WTC11 (cell line): ENCODE data around the gene TCHH. TPM values are rescaled to one million over a fixed set of nuclear protein-coding genes. Genes with fewer than 3 reads are reported as not detected.
A peak's percentile ranks its signal among the peaks of the same experiment; 100 is the strongest.
"Not testable (repeated sequence)": the region's sequence is repeated elsewhere in the genome, so short reads cannot be mapped to it uniquely, and the experiment has no call there.

Experiments
- ATAC-seq: fragments of 200-7000 bp; cut with Tn5 transposase; 2 replicates; pipeline ENCODE4 v1.10.0; 2021; ENCODE audit warnings: mild to moderate bottlenecking, moderate library complexity
- CTCF ChIA-PET: fragments of 300-600 bp; sonication (Branson Sonifier 250); formaldehyde crosslinking; loops from one replicate; lab custom pipeline; 2021; ENCODE audit warnings: antibody characterized with exemption; lab: Charles Lee
- POLR2A ChIA-PET: fragments of 350-600 bp; sonication (Branson Sonifier 250); formaldehyde crosslinking; loops from one replicate; lab custom pipeline; 2021; ENCODE audit warnings: antibody characterized with exemption; lab: Charles Lee
- DNase-seq: peaks from one replicate; pipeline ENCODE4 v3.0.0; 2021; ENCODE audit warnings: low spot score
- H3K27ac Mint-ChIP-seq: 2 replicates; pipeline ENCODE4 v1.8.0; 2021; ENCODE audit warnings: mixed read lengths
- H3K27me3 Mint-ChIP-seq: 2 replicates; pipeline ENCODE4 v1.8.0; 2021; ENCODE audit warnings: low read depth, mild to moderate bottlenecking, moderate library complexity, mixed read lengths
- H3K36me3 Mint-ChIP-seq: 2 replicates; pipeline ENCODE4 v1.8.0; 2021; ENCODE audit warnings: mixed read lengths
- H3K4me1 Mint-ChIP-seq: 2 replicates; pipeline ENCODE4 v1.8.0; 2022; ENCODE audit warnings: mixed read lengths
- H3K4me3 Mint-ChIP-seq: 2 replicates; pipeline ENCODE4 v1.8.0; 2021; ENCODE audit warnings: mild to moderate bottlenecking, moderate library complexity, mixed read lengths
- H3K9me3 Mint-ChIP-seq: 2 replicates; pipeline ENCODE4 v1.8.0; 2021; ENCODE audit warnings: mixed read lengths
- KAT7 ChIP-seq: sonication (generic); formaldehyde crosslinking; IDR thresholded peaks from 2 replicates; pipeline ENCODE4 v1.8.1; 2023; ENCODE audit warnings: missing genetic modification reagents, mild to moderate bottlenecking, borderline replicate concordance
- MYBL2 ChIP-seq: sonication (generic); formaldehyde crosslinking; IDR thresholded peaks from 2 replicates; pipeline ENCODE4 v1.8.1; 2023; ENCODE audit warnings: mild to moderate bottlenecking, moderate library complexity, missing genetic modification reagents
- SMAD4 ChIP-seq: sonication (generic); formaldehyde crosslinking; IDR thresholded peaks from 2 replicates; pipeline ENCODE4 v1.8.0; 2022; ENCODE audit warnings: mild to moderate bottlenecking, missing genetic modification reagents
- TP53 ChIP-seq: sonication (generic); formaldehyde crosslinking; IDR thresholded peaks from 2 replicates; pipeline ENCODE4 v1.8.1; 2023; ENCODE audit warnings: mild to moderate bottlenecking, missing genetic modification reagents
- ZBTB21 ChIP-seq: sonication (generic); formaldehyde crosslinking; IDR thresholded peaks from 2 replicates; pipeline ENCODE4 v1.8.1; 2023; ENCODE audit warnings: mild to moderate bottlenecking, missing genetic modification reagents, borderline replicate concordance
- ZNF219 ChIP-seq: sonication (generic); formaldehyde crosslinking; IDR thresholded peaks from 2 replicates; pipeline ENCODE4 v1.8.0; 2023; ENCODE audit warnings: missing genetic modification reagents, mild to moderate bottlenecking, borderline replicate concordance
- ZNF416 ChIP-seq: fragments of 250-450 bp; sonication (Bioruptor Pico); IDR thresholded peaks from 2 replicates; pipeline ENCODE4 v1.9.0; 2021; ENCODE audit warnings: mild to moderate bottlenecking, inconsistent platforms
- ZNF423 ChIP-seq: fragments of 250-450 bp; sonication (Bioruptor Pico); IDR thresholded peaks from 2 replicates; pipeline ENCODE4 v2.1.2; 2022; ENCODE audit warnings: mild to moderate bottlenecking, moderate library complexity
- total RNA-seq: library from RNA; stranded (reverse); gene quantifications from 3 replicates; pipeline ENCODE4 v1.2.3, GENCODE V29; 2021
- TF ChIP-seq, protein P1 (sequence below): sonication (generic); formaldehyde crosslinking; IDR thresholded peaks from 2 replicates; pipeline ENCODE4 v1.8.1; 2022; ENCODE audit warnings: missing genetic modification reagents, borderline replicate concordance
- TF ChIP-seq, protein P2 (sequence below): sonication (generic); formaldehyde crosslinking; IDR thresholded peaks from 2 replicates; pipeline ENCODE4 v1.8.1; 2023; ENCODE audit warnings: mild to moderate bottlenecking, missing genetic modification reagents
- TF ChIP-seq, protein P3 (sequence below): sonication (generic); formaldehyde crosslinking; IDR thresholded peaks from 2 replicates; pipeline ENCODE4 v1.8.0; 2023; ENCODE audit warnings: mild to moderate bottlenecking, missing genetic modification reagents

The TCHH gene
- total RNA-seq, 1 experiment from 2014 or later, result 0.04 TPM

DNA sequence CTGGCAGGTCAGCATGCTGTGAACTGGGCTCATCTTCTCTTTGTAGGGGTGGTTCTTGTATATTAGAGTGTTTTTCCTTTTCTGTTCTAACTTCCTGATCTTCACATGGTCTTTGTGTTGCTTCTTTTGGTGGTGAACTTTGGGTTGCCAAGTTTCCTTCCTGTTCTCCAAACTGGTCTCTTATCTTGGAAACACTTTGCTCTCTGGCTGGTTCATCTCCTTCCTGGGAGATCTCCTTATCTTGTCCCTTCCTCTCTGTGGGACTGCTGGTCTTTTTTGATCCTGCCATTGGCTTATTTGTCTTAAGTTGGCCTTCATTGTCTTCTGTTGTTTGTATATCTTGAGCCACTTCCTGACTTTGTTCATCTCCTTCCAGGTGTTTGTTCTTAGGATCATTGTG, 28.5 kb downstream of the TCHH start (continued):
- TF ChIP-seq ZNF416 (CRISPR knock-in tag) (no peak), ZNF423 (no peak)

DNA sequence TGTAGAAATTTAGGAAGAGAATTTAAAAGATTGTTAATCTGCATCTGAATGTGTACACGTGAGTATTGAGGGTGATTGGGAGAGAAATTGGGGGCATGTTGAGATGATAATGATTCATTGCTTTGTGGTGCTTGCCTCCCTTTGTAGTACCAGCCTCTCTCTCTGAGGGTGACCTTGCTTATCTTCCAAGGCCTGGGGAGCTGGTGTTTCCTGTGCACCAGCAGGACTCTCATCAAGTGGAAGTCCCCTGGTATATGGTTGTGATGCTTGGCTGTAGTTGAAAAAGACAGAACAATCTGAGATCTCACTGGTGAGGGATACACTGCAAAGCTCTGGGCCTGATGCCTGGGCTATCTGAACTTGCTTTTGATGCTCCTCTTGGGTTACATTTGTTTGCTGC, 30.4 kb downstream of the TCHH start:
- Mint-ChIP-seq H3K27me3 (peaks cover 17% of the 10 kb centered on the region), H3K4me3 (no peak overlapping the region), H3K27ac (no peak overlapping the region), H3K4me1 (no peaks in the 10 kb centered on the region), H3K9me3 (peaks cover 32% of the 10 kb centered on the region), H3K36me3 (no peaks in the 10 kb centered on the region)
- ATAC-seq (peak; percentile 61), DNase-seq (no peak)
- TF ChIP-seq, protein P1, sequence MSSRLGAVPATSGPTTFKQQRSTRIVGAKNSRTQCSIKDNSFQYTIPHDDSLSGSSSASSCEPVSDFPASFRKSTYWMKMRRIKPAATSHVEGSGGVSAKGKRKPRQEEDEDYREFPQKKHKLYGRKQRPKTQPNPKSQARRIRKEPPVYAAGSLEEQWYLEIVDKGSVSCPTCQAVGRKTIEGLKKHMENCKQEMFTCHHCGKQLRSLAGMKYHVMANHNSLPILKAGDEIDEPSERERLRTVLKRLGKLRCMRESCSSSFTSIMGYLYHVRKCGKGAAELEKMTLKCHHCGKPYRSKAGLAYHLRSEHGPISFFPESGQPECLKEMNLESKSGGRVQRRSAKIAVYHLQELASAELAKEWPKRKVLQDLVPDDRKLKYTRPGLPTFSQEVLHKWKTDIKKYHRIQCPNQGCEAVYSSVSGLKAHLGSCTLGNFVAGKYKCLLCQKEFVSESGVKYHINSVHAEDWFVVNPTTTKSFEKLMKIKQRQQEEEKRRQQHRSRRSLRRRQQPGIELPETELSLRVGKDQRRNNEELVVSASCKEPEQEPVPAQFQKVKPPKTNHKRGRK (CRISPR knock-in tag), result no peak
- TF ChIP-seq SMAD4 (CRISPR knock-in tag) (no peak), ZNF219 (CRISPR knock-in tag) (no peak), ZBTB21 (CRISPR knock-in tag) (no peak)
- ChIA-PET CTCF (interaction anchor here (1.1 kb wide), 1 partner anchor 23 kb away, joined by 4 read pairs; no protein-coding TSS in a partner anchor), POLR2A (no interaction called here)

DNA sequence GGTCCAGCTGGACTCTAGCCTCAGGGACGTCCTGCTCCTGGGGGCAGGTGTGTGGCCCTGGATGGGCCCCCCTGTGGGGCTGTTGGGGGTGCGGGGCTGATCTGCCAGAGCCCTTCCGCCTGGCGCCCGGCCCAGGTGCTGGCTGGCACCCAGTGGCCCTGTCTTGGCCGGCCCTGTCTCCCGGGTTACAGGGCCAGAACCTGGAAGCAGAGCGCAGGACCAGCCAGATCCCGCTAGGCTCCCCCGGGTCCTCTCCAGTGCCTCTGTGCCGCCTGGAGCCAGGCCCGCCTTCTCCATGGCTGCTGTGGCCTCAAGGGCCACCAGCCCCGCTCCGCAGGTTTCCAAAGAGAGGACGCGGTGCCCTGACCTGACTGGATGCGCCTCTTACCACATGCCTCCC, 34.2 kb downstream of the TCHH start:
- DNase-seq, H3K4me3 Mint-ChIP-seq, ATAC-seq, H3K4me1 Mint-ChIP-seq, H3K36me3 Mint-ChIP-seq, H3K27ac Mint-ChIP-seq, CTCF ChIA-PET, POLR2A ChIA-PET: not testable (repeated sequence)
- Mint-ChIP-seq H3K27me3 (peaks cover 20% of the 10 kb centered on the region), H3K9me3 (peaks cover 37% of the 10 kb centered on the region)

DNA sequence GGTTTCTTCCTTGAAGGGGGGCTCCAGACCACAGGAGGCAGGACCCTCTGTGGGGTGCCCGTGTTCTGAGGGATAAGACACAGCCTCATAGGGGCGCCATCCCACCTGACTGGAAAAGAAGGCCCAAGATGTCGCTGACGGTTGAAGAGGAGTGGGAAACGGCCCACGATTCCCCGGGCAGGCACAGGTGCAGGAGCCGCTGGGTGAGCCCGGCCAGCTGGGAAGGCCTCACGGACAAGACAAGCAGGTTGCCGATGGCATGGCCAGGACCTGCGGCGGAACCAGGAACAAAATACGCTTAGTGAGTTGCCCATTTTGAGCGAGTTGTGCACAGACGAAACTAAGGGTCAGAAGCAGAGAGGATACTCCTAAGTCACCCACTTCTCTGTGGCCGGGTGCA, 34.8 kb downstream of the TCHH start:
- H3K9me3 Mint-ChIP-seq, result peaks cover 42% of the 10 kb centered on the region
- POLR2A ChIA-PET, result not testable (repeated sequence)

DNA sequence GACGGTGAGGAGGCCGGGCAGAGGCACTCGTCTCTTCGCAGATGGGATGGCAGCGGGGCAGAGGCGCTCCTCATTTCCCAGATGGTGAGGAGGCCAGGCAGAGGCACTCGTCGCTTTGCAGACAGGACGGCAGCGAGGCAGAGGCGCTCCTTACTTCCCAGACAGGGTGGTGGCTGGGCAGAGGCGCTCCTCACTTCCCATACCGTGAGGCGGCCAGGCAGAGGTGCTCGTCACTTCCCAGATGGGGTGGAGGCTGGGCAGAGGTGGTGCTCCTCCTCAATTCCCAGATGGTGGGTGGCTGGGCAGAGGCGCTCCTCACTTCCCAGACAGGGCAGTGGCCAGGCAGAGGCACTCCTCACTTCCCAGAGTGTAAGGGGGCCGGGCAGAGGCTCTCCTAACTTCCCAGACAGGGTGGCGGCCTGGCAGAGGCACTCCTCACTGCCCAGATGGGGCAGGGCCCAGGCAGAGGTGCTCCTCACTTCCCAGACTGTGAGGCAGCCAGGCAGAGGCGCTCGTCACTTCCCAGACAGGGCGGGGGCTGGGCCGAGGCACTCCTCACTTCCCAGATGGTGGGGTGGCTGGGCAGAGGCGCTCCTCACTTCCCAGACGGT, 36.3 kb downstream of the TCHH start:
- Mint-ChIP-seq H3K27me3 (peaks cover 20% of the 10 kb centered on the region), H3K4me3 (no peak overlapping the region)
- DNase-seq, result no peak
- no peak for TF ChIP-seq MYBL2 (CRISPR knock-in tag)
- TF ChIP-seq, all 79 proteins: peak for 0
- H3K4me1 Mint-ChIP-seq, result no peaks in the 10 kb centered on the region
- H3K36me3 Mint-ChIP-seq, result 0 out of 2 replicates have a peak, but pooled peaks cover 6% of the 10 kb centered on the region
- H3K27ac Mint-ChIP-seq, result no peak overlapping the region
- ChIA-PET CTCF (no interaction called here), POLR2A (no interaction called here)
- H3K9me3 Mint-ChIP-seq, result peaks cover 50% of the 10 kb centered on the region
- ATAC-seq, result no peak

More for the DNA sequence above, 34.8 kb downstream of the TCHH start:
- H3K36me3 Mint-ChIP-seq, H3K4me3 Mint-ChIP-seq, DNase-seq, ATAC-seq, H3K27ac Mint-ChIP-seq, CTCF ChIA-PET, H3K4me1 Mint-ChIP-seq: not testable (repeated sequence)
- peaks cover 20% of the 10 kb centered on the region for H3K27me3 Mint-ChIP-seq

DNA sequence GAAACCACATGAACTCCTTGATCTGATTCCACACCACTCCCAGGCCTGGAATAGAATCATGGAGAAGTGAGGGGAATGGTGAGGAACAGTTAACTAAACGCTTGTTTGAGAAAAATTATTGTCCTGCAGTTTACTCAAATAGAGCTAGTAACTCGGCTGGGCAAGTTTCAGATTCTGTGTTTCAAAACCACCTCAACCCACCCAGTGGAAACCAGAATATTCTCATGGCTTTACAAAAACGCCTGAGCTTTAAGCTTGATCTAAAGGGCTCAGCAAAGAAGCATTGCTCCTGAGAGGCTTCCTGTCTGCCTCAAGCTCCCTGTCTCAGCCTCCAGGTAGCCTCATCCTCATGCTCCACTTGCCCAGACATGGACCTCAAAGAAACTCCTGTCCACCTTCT, 42.9 kb downstream of the TCHH start:
- peaks cover 15% of the 10 kb centered on the region for H3K4me1 Mint-ChIP-seq
- H3K36me3 Mint-ChIP-seq, result 0 out of 2 replicates have a peak, but pooled peaks cover 3% of the 10 kb centered on the region
- peaks cover 10% of the 10 kb centered on the region for H3K27me3 Mint-ChIP-seq
- H3K27ac Mint-ChIP-seq, result no peak overlapping the region
- no peak for ATAC-seq
- peaks cover 50% of the 10 kb centered on the region for H3K9me3 Mint-ChIP-seq
- TF ChIP-seq TP53 (CRISPR knock-in tag) (no peak), KAT7 (CRISPR knock-in tag) (no peak)
- TF ChIP-seq, protein P2, sequence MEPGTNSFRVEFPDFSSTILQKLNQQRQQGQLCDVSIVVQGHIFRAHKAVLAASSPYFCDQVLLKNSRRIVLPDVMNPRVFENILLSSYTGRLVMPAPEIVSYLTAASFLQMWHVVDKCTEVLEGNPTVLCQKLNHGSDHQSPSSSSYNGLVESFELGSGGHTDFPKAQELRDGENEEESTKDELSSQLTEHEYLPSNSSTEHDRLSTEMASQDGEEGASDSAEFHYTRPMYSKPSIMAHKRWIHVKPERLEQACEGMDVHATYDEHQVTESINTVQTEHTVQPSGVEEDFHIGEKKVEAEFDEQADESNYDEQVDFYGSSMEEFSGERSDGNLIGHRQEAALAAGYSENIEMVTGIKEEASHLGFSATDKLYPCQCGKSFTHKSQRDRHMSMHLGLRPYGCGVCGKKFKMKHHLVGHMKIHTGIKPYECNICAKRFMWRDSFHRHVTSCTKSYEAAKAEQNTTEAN (CRISPR knock-in tag), result no peak
- TF ChIP-seq, protein P3, sequence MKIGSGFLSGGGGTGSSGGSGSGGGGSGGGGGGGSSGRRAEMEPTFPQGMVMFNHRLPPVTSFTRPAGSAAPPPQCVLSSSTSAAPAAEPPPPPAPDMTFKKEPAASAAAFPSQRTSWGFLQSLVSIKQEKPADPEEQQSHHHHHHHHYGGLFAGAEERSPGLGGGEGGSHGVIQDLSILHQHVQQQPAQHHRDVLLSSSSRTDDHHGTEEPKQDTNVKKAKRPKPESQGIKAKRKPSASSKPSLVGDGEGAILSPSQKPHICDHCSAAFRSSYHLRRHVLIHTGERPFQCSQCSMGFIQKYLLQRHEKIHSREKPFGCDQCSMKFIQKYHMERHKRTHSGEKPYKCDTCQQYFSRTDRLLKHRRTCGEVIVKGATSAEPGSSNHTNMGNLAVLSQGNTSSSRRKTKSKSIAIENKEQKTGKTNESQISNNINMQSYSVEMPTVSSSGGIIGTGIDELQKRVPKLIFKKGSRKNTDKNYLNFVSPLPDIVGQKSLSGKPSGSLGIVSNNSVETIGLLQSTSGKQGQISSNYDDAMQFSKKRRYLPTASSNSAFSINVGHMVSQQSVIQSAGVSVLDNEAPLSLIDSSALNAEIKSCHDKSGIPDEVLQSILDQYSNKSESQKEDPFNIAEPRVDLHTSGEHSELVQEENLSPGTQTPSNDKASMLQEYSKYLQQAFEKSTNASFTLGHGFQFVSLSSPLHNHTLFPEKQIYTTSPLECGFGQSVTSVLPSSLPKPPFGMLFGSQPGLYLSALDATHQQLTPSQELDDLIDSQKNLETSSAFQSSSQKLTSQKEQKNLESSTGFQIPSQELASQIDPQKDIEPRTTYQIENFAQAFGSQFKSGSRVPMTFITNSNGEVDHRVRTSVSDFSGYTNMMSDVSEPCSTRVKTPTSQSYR (CRISPR knock-in tag), result no peak
- DNase-seq, result no peak
- POLR2A ChIA-PET, result no interaction called here
- CTCF ChIA-PET, result no interaction called here
- no peak overlapping the region for H3K4me3 Mint-ChIP-seq
